ENCODE measurements around the gene NLRP6. TPM values are rescaled to one million over a fixed set of nuclear protein-coding genes. Genes with fewer than 3 reads are reported as not detected.
"Not testable (repeated sequence)": the region's sequence is repeated elsewhere in the genome, so short reads cannot be mapped to it uniquely, and the experiment has no call there.

Gene NLRP6
- total and polyA plus RNA-seq, 3 experiments from 2014 or later = 3.5 to 11.7 (median 3.6) TPM

DNA sequence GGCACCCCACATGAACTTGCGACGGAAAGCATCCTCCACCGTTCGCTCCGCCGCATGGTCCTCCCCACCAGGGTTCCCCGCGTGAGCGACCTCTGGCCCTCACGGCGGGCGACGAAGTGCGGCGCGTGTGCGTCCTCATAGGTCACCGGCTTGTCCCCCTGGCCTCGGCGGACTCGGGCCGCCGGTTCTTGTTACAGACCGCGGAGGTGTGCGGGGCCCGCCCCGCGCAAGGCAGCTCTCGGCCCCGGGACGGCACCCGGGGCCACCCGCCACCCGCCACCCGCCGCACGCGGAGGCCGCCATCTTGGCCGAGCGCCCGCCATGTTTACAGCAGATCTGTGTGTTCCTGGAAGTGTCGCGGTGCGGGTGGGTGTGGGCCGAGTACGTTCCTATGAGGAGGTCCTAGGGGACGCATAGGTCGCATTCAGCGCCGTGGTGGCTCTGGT, 25.9 kb downstream of the NLRP6 start:
- peaks cover 31% of the 10 kb centered on the region for H3K4me1 ChIP-seq (ENCODE audit: insufficient read depth, low read length)
- H3K4me3 Mint-ChIP-seq = peak overlapping the region in 1 of 7 donors; percentile 51

DNA sequence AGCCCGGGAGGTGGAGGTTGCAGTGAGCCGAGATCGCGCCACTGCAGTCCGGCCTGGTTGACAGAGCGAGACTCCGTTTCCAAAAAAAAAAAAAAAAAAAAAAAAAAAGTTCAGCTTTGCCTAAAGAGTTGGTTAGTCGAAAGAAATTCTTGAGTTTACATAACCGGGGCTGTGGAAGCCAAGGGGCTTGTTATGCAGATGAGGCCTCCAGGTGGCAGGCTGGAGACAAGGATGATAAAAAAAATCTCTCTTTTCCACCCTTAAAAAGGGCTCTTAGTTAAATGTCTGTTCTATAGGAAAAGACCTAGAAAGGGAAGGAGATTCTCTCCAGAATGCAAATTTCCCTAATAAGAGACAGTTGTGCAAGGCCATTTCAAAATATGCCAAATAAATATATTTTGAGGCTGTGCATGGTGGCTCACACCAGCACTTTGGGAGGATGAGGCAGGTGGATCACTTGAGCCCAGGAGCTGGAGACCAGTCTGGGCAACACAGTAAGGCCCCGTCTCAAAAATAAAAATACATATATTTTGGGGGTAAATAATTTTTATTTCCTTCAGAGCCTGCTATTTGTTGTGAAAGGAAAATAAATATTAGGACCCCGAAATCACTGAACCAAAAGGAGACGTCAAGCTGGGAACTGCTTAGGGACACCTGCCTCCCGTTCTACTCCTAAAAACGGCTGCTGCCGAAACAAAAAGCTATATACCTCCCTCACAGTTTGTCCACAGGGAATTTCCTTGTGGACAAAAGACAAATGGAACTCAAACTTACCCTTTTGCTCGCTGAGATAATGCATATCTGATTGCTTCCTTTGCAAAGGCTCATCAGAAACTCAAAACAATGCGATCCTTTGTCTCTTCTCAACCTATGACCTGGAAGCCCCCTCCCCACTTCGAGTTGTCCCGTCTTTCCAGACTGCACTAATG, 27.0 kb downstream of the NLRP6 start:
- Histone ChIP-seq H3K4me3 (ENCODE audit: low read length) (no peak overlapping the region), H3K27me3 (ENCODE audit: insufficient read depth, low read length, poor library complexity, severe bottlenecking) (no peaks in the 10 kb centered on the region), H3K9me3 (ENCODE audit: low read length) (no peaks in the 10 kb centered on the region), H3K27ac (ENCODE audit: low read depth, low read length) (no peak overlapping the region), H3K36me3 (ENCODE audit: insufficient read depth, low read length) (no peaks in the 10 kb centered on the region), H3K4me1 (ENCODE audit: insufficient read depth, low read length) (peaks cover 40% of the 10 kb centered on the region)
- ChIA-PET CTCF (interaction anchor here (0.6 to 4.2 kb wide), 26 partner anchors 10 to 214 kb away, joined by 3 to 34 read pairs (median 4); partner anchors contain the start of genes PGGHG and PTDSS2), POLR2A (interaction anchor here (0.6 to 1.1 kb wide), 7 partner anchors 10 to 98 kb away, joined by 3 to 5 read pairs (median 3); partner anchors contain the start of genes BET1L and RIC8A)
- peaks cover 0 to 9% (median 0%) of the 10 kb centered on the region in 3 donors for H3K36me3 Mint-ChIP-seq
- peaks cover 0 to 5% of the 10 kb centered on the region in 2 donors for H3K27me3 Mint-ChIP-seq
- peak overlapping the region in 4 of 7 donors; percentile 1 to 78 (median 53) for H3K4me3 Mint-ChIP-seq
- peak overlapping the region in 7 of 8 donors; percentile 18 to 92 (median 66) for H3K27ac Mint-ChIP-seq
- peak in 3 of 5 donors; percentile 60 to 80 (median 64) for DNase-seq
- no peaks in the 10 kb centered on the region for H3K9me3 Mint-ChIP-seq
- peaks cover 41 to 58% (median 49%) of the 10 kb centered on the region in 3 donors for H3K4me1 Mint-ChIP-seq

More for the DNA sequence above, 25.9 kb downstream of the NLRP6 start:
- H3K27me3 ChIP-seq (ENCODE audit: insufficient read depth, low read length, poor library complexity, severe bottlenecking) = no peaks in the 10 kb centered on the region
- no peaks in the 10 kb centered on the region for H3K9me3 Mint-ChIP-seq
- H3K36me3 Mint-ChIP-seq = peaks cover 0 to 4% (median 0%) of the 10 kb centered on the region in 3 donors
- H3K36me3 ChIP-seq (ENCODE audit: insufficient read depth, low read length) = no peaks in the 10 kb centered on the region
- H3K4me1 Mint-ChIP-seq = peaks cover 36 to 51% (median 40%) of the 10 kb centered on the region in 3 donors
- no peak overlapping the region for H3K4me3 ChIP-seq (ENCODE audit: low read length)
- ChIA-PET CTCF (interaction anchor here (0.6 to 4.2 kb wide), 13 partner anchors 9 to 147 kb away, joined by 3 to 34 read pairs (median 4); partner anchors contain the start of gene PGGHG), POLR2A (interaction anchor here (0.6 to 0.9 kb wide), 2 partner anchors 25 to 51 kb away, joined by 3 read pairs; no protein-coding TSS in a partner anchor)
- peaks cover 0 to 5% of the 10 kb centered on the region in 2 donors for H3K27me3 Mint-ChIP-seq
- no peak for DNase-seq
- no peaks in the 10 kb centered on the region for H3K9me3 ChIP-seq (ENCODE audit: low read length)
- H3K27ac Mint-ChIP-seq = no peak overlapping the region
- no peak overlapping the region for H3K27ac ChIP-seq (ENCODE audit: low read depth, low read length)

GRCh38 chr11:305844-306211, 27.6 kb downstream of the NLRP6 start:
- Histone ChIP-seq H3K4me1 (ENCODE audit: insufficient read depth, low read length) (peaks cover 40% of the 10 kb centered on the region), H3K4me3 (ENCODE audit: low read length) (no peak overlapping the region), H3K9me3 (ENCODE audit: low read length) (no peaks in the 10 kb centered on the region), H3K27me3 (ENCODE audit: insufficient read depth, low read length, poor library complexity, severe bottlenecking) (no peaks in the 10 kb centered on the region), H3K27ac (ENCODE audit: low read depth, low read length) (no peak overlapping the region), H3K36me3 (ENCODE audit: insufficient read depth, low read length) (no peaks in the 10 kb centered on the region)
- Mint-ChIP-seq H3K4me3 (peak overlapping the region in 5 of 7 donors; percentile 1 to 78 (median 31)), H3K27ac (peak overlapping the region; percentile 18 to 94 (median 72)), H3K27me3 (no peaks in the 10 kb centered on the region), H3K36me3 (peaks cover 0 to 9% (median 0%) of the 10 kb centered on the region in 3 donors), H3K9me3 (no peaks in the 10 kb centered on the region), H3K4me1 (peaks cover 41 to 57% (median 49%) of the 10 kb centered on the region in 3 donors)
- CTCF ChIA-PET = interaction anchor here (0.7 to 4.2 kb wide), 22 partner anchors 10 to 213 kb away, joined by 3 to 34 read pairs (median 4); partner anchors contain the start of genes PGGHG and PTDSS2
- POLR2A ChIA-PET = interaction anchor here (0.8 to 1.1 kb wide), 3 partner anchors 10 to 50 kb away, joined by 3 to 5 read pairs (median 4); no protein-coding TSS in a partner anchor
- DNase-seq = no peak

GRCh38 chr11:306645-307371, 28.6 kb downstream of the NLRP6 start:
- Histone ChIP-seq H3K4me1 (ENCODE audit: insufficient read depth, low read length) (peaks cover 42% of the 10 kb centered on the region), H3K9me3 (ENCODE audit: low read length) (no peaks in the 10 kb centered on the region), H3K27me3 (ENCODE audit: insufficient read depth, low read length, poor library complexity, severe bottlenecking) (no peaks in the 10 kb centered on the region), H3K36me3 (ENCODE audit: insufficient read depth, low read length) (no peaks in the 10 kb centered on the region), H3K4me3 (ENCODE audit: low read length) (no peak overlapping the region), H3K27ac (ENCODE audit: low read depth, low read length) (peak overlapping the region; percentile 72)
- Mint-ChIP-seq H3K36me3 (peaks cover 0 to 9% (median 0%) of the 10 kb centered on the region in 3 donors), H3K27me3 (no peaks in the 10 kb centered on the region), H3K4me1 (peaks cover 42 to 59% (median 51%) of the 10 kb centered on the region in 3 donors), H3K27ac (peak overlapping the region; percentile 56 to 99 (median 89)), H3K4me3 (peak overlapping the region; percentile 39 to 91 (median 71)), H3K9me3 (no peaks in the 10 kb centered on the region)
- POLR2A ChIA-PET = interaction anchor here (0.7 to 1.2 kb wide), 3 partner anchors 10 to 57 kb away, joined by 4 to 7 read pairs (median 6); no protein-coding TSS in a partner anchor
- no peak for DNase-seq
- CTCF ChIA-PET = interaction anchor here (0.8 to 4.2 kb wide), 13 partner anchors 10 to 144 kb away, joined by 3 to 34 read pairs (median 17); partner anchors contain the start of genes PGGHG and PTDSS2

GRCh38 chr11:307766-308708, 29.8 kb downstream of the NLRP6 start, which contains the start of gene IFITM2:
Gene IFITM2 (plus strand): TSS chr11:307816. CDS start chr11:308193, 377 bp downstream.
- peaks cover 54% of the 10 kb centered on the region for H3K4me1 ChIP-seq (ENCODE audit: insufficient read depth, low read length)
- H3K27me3 ChIP-seq (ENCODE audit: insufficient read depth, low read length, poor library complexity, severe bottlenecking); H3K9me3 ChIP-seq (ENCODE audit: low read length); H3K27me3 Mint-ChIP-seq; H3K9me3 Mint-ChIP-seq; H3K36me3 ChIP-seq (ENCODE audit: insufficient read depth, low read length): not testable (repeated sequence)
- POLR2A ChIA-PET = interaction anchor here (1.0 kb wide), 1 partner anchor 56 kb away, joined by 6 read pairs; no protein-coding TSS in a partner anchor
- peak in 4 of 5 donors; percentile 47 to 76 (median 70) for DNase-seq
- peaks cover 0 to 11% (median 0%) of the 10 kb centered on the region in 3 donors for H3K36me3 Mint-ChIP-seq
- peak within 1 kb of the TSS; percentile 93 to 99 (median 95) for H3K27ac Mint-ChIP-seq
- H3K4me1 Mint-ChIP-seq = peaks cover 50 to 65% (median 56%) of the 10 kb centered on the region in 3 donors
- H3K27ac ChIP-seq (ENCODE audit: low read depth, low read length) = peak within 1 kb of the TSS; percentile 72
- H3K4me3 ChIP-seq (ENCODE audit: low read length) = peak within 1 kb of the TSS; percentile 94
- peak within 1 kb of the TSS; percentile 87 to 96 (median 91) for H3K4me3 Mint-ChIP-seq
- CTCF ChIA-PET = interaction anchor here (0.8 to 4.2 kb wide), 5 partner anchors 8 to 57 kb away, joined by 3 to 34 read pairs (median 30); no protein-coding TSS in a partner anchor

- CTCF ChIA-PET = interaction anchor here (0.7 to 1.8 kb wide), 5 partner anchors 8 to 88 kb away, joined by 3 to 9 read pairs (median 3); no protein-coding TSS in a partner anchor
- not testable (repeated sequence) for H3K36me3 ChIP-seq (ENCODE audit: insufficient read depth, low read length); H3K9me3 ChIP-seq (ENCODE audit: low read length); H3K27me3 Mint-ChIP-seq; H3K9me3 Mint-ChIP-seq; H3K27me3 ChIP-seq (ENCODE audit: insufficient read depth, low read length, poor library complexity, severe bottlenecking)
- peak in 1 of 5 donors; percentile 51 for DNase-seq
- POLR2A ChIA-PET = interaction anchor here (0.7 to 1.6 kb wide), 3 partner anchors 8 to 46 kb away, joined by 3 to 4 read pairs (median 4); no protein-coding TSS in a partner anchor
- peak overlapping the region; percentile 87 to 96 (median 91) for H3K4me3 Mint-ChIP-seq
- H3K27ac Mint-ChIP-seq = peak overlapping the region; percentile 93 to 99 (median 95)
- Histone ChIP-seq H3K4me3 (ENCODE audit: low read length) (peak overlapping the region; percentile 94), H3K27ac (ENCODE audit: low read depth, low read length) (peak overlapping the region; percentile 72), H3K4me1 (ENCODE audit: insufficient read depth, low read length) (peaks cover 60% of the 10 kb centered on the region)
- peaks cover 0 to 14% (median 0%) of the 10 kb centered on the region in 3 donors for H3K36me3 Mint-ChIP-seq
- H3K4me1 Mint-ChIP-seq = peaks cover 58 to 69% (median 65%) of the 10 kb centered on the region in 3 donors
Observed at GRCh38 chr11:308740-309665, 30.8 kb downstream of the NLRP6 start.

All from CD8-positive, alpha-beta memory T cell (primary cell).